Measurements from ENCODE around the gene DHRS11. TPM values are rescaled to one million over a fixed set of nuclear protein-coding genes. Genes with fewer than 3 reads are reported as not detected.
A peak's percentile ranks its signal among the peaks of the same experiment; 100 is the strongest.

The DHRS11 gene
- total RNA-seq, 2 donors from 2014 or later = 3.5 to 5.4 TPM

DNA sequence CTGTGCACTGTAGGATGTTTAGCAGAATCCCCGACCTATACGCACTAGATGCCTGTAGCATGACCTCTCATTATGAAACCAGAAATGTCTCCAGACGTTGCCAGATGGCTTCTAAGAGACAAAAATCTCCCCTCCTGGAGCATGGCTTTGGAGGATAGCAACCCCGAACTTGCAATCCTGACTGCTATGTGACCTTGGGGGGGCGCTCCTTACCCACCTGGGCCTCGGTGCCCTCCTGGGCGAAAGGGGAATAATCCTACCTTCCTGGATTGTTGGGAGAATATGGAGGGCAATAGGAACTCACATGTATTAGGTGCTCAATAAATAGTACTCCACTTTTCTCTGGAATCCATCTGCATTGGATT, 17.8 kb downstream of the DHRS11 start:
- intact Hi-C loops (cut with DNase I) = no loop called here
- DNase-seq (ENCODE audit: low spot score) = no peak

DNA sequence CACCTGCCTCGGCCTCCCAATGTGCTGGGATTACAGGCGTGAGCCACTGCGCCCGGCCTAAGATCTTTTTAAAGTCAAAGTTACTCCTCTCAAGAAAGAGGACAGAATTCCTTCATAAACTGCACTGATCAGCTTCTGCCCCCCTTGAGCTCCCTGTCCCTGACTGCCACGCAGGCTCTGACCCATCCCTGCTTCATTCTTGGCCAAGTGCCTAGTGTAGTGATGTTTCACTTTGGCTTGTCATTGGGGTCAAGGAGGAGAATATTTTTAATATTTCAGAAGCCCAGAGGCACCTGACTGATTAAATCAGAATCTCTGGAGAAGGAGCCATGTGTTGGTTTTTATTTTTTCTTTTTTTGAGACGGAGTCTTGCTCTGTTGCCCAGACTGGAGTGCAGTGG, 18.8 kb downstream of the DHRS11 start:
- intact Hi-C loops (cut with DNase I) = no loop called here
- no peak for DNase-seq (ENCODE audit: low spot score)

DNA sequence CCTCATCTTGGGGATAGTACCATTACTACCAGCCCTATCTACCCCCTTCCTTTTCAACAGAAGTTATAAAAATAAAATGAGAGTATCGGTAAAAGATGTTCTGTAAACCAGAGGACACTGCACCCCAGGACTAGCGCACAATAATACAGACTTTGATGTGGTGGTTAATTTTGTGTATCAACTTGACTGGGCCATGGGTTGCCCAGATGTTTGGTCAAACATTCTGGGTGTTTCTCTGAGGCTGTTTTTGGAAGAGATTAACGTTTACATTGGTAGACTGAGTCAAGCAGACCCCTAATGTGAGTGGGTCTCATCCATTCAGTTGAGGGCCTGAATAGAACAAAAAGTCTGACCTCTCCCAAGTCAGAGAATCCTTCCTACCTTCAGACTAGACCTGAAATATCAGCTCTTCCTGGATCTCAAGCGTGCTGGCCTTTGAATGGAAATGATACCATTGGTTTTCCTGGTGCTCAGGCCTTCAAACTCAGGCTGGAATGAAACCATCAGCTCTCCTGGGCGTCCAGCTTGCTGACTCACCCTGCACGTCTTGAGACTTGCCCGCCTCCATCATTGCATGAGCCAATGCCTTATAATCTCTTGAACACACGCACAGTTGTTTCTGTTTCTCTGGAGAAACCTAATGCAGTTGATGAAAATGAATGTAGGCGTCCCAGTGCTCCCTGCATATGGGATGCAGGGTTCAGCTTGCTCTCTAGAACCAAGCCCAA, 19.8 kb downstream of the DHRS11 start:
- intact Hi-C loops (cut with DNase I) = no loop called here
- no peak for DNase-seq (ENCODE audit: low spot score)

DNA sequence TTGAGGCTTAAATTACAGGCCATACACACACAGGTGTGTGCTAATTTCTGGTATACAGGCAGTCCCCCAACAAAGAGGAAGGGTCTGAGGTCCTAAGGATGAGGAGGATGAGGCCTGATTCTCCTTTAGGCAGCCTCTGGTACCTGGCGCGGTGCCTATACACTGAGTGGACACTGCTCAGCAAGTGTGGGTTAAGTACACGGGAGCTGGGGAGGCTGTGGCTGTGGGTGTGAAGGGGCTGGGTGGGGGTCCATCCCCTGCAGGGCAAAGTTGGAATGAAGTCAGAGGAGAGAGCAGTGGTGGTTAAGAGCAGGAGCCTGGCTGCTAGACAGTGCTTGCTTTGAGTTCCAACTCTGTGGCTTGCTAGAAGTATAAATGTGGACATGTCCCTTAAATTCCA, 20.6 kb downstream of the DHRS11 start:
- intact Hi-C loops (cut with DNase I) = no loop called here
- no peak for DNase-seq (ENCODE audit: low spot score)

DNA sequence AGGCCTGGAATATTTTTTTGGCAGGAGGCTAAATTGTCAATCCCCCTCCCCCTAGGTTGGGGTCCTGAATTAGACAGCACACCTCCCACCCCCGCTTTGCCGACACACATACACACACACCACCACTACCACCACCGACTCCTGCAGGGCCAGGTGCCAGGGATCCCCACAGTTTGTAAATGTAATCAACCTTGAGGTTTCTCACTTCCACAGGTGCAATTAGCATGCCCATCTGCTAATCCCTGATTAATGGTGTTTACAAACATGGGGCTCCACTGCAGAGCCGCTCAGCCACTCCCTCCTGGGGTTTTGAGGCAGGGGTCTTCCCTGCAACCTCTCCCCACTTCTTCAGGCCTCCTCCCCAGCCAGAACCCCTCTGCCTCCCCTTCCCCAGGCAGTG, 21.5 kb downstream of the DHRS11 start:
- DNase-seq (ENCODE audit: low spot score) = no peak
- intact Hi-C loops (cut with DNase I) = no loop called here

DNA sequence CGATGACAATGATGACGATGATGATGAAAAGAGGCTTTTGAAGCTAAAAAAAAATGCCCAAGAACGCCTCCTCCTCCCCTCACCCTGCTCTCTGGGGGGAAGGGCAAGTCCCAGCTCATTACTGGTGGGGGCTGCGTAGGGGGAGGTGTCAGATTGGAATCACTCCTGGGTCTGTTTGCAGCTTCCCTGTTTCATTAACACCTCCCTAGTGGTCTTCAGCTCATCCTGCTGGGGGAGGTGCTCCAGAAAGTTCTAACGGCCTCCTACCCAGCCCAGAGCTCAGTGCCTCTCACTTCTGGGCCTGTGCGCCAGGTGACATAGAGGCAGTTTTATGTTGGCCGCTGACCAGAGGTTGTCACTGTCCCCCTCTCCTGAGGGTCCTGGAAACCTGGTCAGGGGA, 22.4 kb downstream of the DHRS11 start:
- no peak for DNase-seq (ENCODE audit: low spot score)

DNA sequence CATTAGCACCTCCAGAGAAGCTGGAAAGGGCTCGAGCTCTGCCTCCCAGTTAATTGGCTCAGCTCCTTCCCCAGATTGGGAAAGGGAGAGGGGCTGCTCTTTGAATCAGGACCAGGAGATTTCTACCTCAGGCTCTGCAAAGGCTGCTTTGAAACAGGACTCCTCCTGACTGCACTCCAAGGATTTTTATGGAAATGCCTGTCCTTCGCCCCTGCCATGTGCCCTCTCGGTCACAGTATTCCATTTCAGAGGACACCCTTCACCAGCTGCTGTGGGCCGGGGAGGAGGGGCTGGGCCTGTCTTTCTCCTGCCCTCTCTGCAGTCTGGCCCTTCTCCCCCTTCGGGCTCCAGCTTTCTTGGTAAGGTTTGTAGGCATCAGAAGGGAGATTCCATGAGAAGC, 23.3 kb downstream of the DHRS11 start:
- intact Hi-C loops (cut with DNase I) = no loop called here
- no peak for DNase-seq (ENCODE audit: low spot score)

More for the DNA sequence above, 22.4 kb downstream of the DHRS11 start:
- intact Hi-C loops (cut with DNase I) = no loop called here

DNA sequence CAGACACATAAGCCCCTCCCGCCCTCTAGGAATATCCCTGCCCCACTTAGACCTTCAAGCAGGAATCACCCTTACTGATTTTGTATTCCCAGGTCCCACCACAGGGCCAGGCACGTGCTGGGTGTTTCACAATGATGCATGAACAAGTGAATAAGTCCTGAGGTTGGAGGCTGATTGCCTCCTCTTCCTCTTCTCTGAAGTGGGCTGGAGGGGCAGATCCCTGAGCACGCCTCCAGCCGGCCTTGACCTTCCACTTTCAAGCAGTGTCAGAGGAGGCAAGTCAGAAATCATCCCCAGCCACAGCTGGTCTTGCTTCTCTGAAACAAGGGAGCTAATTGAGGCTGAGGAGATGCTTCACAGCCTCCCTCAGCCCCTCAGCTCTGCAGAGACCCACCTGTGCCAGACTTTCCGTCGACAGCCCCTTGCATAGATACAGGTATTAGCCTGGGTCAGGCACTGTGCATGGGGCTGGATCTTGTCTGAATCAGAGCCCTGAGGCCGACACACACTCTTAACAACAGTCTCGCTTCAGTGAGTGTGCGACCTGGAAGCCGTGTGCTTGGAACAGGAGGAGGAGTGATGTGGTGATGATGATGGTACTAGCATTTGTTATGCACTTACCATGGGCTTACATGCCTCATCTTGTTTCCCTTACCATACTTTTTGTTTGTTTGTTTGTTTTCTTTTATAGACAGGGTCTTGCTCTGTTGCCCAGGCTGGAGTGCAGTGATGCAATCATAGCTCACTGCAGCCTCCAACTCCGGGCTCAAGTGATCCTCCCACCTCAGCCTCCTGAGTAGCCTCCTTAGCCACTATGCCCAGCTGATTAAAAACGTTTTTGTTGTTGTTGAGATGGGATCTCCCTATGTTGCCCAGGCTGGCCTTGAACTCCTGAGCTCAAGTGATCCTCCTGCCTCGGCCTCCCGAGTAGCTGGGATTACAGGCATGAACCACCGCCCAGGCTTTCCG, 24.7 kb downstream of the DHRS11 start:
- intact Hi-C loops (cut with DNase I) = no loop called here
- DNase-seq (ENCODE audit: low spot score) = no peak

DNA sequence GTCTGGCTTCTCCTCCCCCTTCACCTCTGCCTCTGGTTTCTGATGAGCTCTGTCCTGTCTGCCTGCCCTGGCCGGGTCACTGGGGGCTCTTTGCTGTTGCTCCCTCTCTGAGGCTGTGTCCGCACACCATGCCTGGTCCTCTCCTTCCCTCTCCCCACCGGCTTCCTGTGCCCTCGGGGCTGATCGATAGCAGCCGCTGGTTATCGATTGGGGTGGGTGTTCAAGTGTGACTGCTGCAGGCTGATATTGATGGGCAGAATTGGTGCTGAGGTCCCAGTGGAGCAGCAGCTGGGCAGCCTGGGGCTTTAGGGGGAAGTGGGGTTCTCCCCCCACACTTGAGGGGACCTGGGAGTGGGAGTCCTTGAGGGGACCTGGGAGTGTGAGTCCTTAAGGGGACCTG, 26.1 kb downstream of the DHRS11 start:
- intact Hi-C loops (cut with DNase I) = no loop called here

DNA sequence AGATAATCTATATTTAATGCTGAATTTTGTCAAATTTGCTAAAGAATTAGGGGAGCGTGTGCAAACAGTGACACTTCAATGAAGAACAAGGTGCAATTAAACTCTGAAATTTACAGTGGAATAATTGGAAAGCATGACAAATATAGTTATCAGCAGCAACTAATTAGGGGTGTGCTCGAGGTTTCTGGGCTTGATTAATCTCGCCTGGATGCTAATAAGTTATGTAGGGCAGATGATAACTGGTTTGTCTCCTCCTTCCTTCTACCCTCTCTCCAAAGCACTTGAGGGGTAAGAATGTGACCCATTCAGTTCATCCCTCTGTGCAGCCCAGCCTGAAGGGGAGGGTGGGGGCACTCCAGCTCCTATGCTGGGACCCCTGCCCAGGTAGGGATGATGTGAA, 31.6 kb downstream of the DHRS11 start:
- DNase-seq (ENCODE audit: low spot score) = no peak
- intact Hi-C loops (cut with DNase I) = loop anchor here in 1 of 2 donors (5.0 to 10.0 kb wide), 2 partner anchors 422 to 1801 kb away; no protein-coding TSS in a partner anchor

More for the DNA sequence above, 26.1 kb downstream of the DHRS11 start:
- DNase-seq (ENCODE audit: low spot score) = no peak

DNA sequence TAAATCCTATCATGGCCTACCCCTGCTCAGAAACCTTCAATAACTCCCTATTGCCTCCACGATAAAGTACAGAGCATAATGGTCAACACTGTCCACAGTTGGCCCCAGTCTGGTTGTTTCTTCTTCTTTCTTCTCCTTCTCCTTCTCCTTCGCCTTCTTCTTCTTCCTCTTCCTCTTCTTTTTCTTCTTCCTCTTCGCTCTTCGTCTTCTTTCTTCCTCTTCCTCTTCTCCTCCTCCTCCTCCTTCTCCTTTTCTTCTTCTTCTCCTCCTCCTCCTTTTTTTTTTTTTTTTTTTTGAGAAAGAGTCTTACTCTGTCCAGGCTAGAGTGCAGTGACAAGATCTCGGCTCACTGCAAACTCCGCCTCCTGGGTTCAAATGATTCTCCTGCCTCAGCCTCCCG, 33.5 kb downstream of the DHRS11 start:
- intact Hi-C loops (cut with DNase I) = loop anchor here in 1 of 2 donors (10.0 kb wide), 1 partner anchor 420 kb away; no protein-coding TSS in a partner anchor
- DNase-seq (ENCODE audit: low spot score) = no peak

DNA sequence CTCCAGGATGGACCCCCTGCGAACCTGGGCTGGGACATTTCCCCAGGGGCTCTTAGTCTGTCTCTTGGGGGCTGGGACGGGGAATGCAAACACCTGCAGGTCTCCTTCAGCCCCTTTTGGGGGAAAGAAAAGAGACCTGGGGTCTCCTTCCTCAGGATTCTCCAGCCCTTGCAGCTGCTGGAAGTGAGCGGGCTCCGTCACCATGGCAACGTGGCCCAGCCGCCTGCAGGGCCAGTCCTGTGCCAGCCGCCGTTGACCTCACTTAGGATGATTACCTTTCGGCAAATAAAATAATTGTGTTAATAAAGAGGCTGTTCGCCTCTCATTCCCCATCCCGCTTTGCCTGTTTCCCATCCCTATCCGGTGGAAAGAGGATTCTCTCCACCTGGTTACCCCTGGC, 35.4 kb downstream of the DHRS11 start:
- intact Hi-C loops (cut with DNase I) = loop anchor here in 1 of 2 donors (10.0 kb wide), 1 partner anchor 418 kb away; no protein-coding TSS in a partner anchor
- no peak for DNase-seq (ENCODE audit: low spot score)

DNA sequence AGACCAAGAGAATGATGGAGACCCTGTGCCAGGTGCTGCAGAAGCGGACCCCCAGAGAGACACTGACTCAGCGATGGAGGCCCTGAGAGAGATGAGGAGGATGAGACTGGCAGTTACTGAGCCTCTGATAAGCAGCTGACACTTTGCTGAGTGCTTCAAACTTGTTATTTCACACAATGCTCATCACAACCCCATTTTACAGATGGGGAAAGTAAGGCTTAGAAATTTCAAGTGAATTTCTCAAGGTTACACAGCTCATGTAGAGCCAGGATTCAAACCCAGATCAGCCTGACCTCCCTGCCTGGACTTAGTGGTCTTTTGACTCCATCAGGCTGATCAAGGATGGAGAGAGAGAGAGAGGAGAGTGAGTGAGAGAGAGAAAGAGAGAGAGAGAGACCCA, 36.9 kb downstream of the DHRS11 start:
- no peak for DNase-seq (ENCODE audit: low spot score)
- intact Hi-C loops (cut with DNase I) = loop anchor here in 1 of 2 donors (10.0 kb wide), 1 partner anchor 416 kb away; no protein-coding TSS in a partner anchor

DNA sequence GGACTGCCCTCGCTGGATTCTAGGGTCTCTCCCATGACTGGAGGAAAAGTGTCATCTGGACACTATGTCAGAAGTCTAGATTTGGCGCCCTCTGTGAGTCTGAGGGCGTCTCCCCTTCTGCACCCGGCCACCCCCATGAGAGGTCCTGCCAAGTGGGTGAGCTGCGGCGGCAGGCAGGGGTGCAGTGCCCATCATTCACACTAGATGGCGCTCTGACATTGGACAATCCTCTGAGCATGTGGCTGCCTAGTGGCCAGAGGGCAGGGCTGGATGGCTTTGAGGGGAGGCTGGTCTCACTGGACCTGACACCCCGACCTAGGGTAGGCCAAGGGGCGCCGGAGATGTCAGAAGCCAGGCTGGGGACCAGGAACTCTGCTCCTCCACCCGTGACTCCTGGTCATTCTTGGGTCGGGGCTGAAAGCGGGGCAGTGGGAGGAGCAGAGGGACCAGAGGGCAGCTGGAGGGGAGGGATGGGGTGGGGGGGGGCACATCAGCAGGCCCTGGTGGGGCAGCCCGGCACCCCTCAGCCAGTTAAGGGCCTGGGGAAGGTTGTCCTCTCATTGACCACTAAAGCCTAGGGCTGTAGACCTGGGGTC, 37.7 kb downstream of the DHRS11 start:
- intact Hi-C loops (cut with DNase I) = loop anchor here in 1 of 2 donors (10.0 kb wide), 1 partner anchor 415 kb away; no protein-coding TSS in a partner anchor
- peak; percentile 92 for DNase-seq (ENCODE audit: low spot score)

DNA sequence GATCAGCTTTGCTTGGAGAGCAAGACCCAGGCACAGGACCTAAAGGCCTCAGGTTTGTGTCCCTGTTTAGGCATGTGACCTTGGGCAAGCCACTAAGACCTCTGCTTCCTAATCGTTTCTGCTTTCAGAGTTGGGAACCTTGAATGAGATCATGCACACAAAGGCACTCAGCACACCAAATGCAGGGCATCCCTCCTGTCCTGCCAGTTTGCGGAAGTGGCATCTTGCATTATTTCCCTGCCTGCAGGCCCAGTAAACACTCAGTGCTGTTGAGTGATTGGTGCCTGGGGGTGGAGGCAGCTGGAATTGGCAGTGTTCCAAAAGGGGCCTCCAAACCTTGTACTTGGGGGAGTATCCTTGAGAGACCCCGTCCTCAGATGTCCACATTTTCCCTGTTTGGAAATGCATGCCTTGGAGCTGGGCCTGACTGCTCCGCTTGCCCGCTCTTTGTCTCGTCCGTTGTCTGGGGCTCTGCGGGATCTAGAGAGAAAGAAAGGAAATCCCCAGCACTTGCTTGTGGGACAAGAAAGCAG, 38.4 kb downstream of the DHRS11 start:
- intact Hi-C loops (cut with DNase I) = loop anchor here (5.0 to 10.0 kb wide), 2 partner anchors 415 to 417 kb away; no protein-coding TSS in a partner anchor
- no peak for DNase-seq (ENCODE audit: low spot score)

DNA sequence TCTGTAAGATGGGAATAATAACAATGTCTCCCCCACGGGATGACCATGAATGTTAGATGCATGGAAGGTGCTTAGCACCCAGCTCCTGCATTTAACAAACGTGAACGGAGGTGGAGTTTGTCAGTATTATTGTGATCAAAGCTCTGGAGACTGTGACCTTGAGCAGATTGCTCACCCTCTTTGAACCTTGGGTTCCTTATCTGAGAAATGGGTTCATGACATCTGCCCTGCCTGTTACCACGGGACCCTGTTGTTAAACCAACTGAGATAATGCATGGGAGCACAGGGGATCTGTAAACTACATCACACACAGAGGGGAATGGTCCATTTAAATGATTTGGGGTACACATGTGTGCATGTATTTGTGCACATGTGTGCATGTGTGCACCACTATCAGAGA, 39.3 kb downstream of the DHRS11 start:
- intact Hi-C loops (cut with DNase I) = loop anchor here in 1 of 2 donors (5.0 kb wide), 1 partner anchor 416 kb away; no protein-coding TSS in a partner anchor
- DNase-seq (ENCODE audit: low spot score) = no peak

DNA sequence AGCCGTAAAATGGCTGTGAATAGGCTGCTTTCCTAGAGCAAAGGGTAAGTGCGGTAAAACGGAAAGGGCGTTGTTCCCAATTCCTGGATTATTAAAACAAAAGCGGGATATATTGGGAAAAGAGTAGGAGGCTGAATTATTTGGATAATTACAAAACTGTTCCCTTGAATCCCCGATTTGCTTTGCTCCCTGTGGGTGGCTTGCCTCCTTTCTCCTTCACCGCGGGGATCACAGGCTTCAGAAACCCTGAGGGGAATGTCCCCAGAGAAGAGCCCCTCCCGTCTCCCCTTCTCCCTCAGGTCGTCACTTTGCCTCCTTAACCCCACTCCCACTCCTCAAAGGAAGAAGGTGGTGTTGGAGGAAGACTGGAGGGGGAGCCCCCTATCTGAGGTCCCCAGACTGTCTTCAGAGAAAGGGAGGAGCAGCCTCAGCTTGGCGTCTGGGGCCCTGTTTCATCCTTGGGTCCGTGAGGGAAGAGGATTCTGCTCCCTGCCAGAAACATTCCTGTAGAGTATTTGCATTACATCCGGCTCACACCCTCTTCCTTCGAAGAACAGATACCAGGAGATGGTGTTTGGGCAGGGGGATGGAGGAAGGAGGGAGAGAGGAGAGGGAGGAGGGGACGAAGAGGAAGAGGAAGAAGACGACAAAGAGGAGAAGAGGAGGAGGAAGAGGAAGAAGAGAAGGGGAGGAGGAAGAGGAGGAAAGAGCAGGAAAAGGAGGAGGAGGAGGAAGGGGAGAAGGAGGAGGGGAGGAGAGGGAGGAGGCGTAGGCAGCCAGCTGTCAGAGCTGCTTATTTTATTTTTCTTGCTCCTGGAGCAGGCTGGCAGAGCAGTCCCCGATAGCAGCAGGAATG, 41.5 kb downstream of the DHRS11 start:
- intact Hi-C loops (cut with DNase I) = loop anchor here in 1 of 2 donors (5.0 kb wide), 1 partner anchor 414 kb away; no protein-coding TSS in a partner anchor
- no peak for DNase-seq (ENCODE audit: low spot score)

DNA sequence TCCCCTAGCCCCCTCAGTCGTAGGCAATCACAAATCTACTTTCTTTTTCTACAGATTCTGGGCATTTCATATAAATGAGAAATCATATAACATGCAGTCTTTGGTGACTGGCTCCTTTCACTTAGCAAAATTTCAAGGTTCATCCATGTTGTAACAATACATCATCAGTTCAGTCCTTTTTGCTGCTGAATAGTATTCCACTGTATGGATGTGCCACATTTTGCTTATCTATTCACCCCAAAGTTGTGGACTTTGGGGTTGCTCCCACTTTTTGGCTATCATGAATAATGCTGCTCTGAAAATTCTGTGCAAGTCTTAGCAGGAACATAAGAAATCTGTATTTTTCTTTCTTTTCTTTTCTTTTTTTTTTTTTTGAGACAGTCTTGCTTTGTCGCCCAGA, 48.7 kb downstream of the DHRS11 start:
- DNase-seq (ENCODE audit: low spot score) = no peak
- intact Hi-C loops (cut with DNase I) = no loop called here
